IPS-20b (cell line): ENCODE results near the gene GDF11.

Source experiments
- H3K27ac ChIP-seq: one replicate; pipeline ENCODE4 v1.5.1; 2013; ENCODE audit warnings: low read length
- H3K27me3 ChIP-seq: 2 replicates; pipeline ENCODE4 v1.6.1; 2013; ENCODE audit warnings: mild to moderate bottlenecking, low read length, inconsistent platforms; ENCODE audit not compliant: insufficient read depth
- H3K36me3 ChIP-seq: 2 replicates; pipeline ENCODE4 v1.6.1; 2013; ENCODE audit warnings: low read depth, mild to moderate bottlenecking, inconsistent platforms, low read length, moderate library complexity; ENCODE audit not compliant: insufficient read depth
- H3K4me1 ChIP-seq: 2 replicates; pipeline ENCODE4 v1.6.1; 2013; ENCODE audit warnings: mild to moderate bottlenecking, control low read depth, inconsistent platforms, low read length, moderate library complexity; ENCODE audit not compliant: insufficient read depth
- H3K4me3 ChIP-seq: 2 replicates; pipeline ENCODE4 v1.5.1; 2013; ENCODE audit warnings: mild to moderate bottlenecking, low read length, inconsistent platforms
- H3K9ac ChIP-seq: 2 replicates; pipeline ENCODE4 v1.6.1; 2013; ENCODE audit warnings: low read depth, mild to moderate bottlenecking, inconsistent platforms, low read length, moderate library complexity
- H3K9me3 ChIP-seq: 2 replicates; pipeline ENCODE4 v1.6.1; 2013; ENCODE audit warnings: mild to moderate bottlenecking, low read depth, low read length, inconsistent platforms; ENCODE audit not compliant: insufficient read depth

The GDF11 gene

DNA sequence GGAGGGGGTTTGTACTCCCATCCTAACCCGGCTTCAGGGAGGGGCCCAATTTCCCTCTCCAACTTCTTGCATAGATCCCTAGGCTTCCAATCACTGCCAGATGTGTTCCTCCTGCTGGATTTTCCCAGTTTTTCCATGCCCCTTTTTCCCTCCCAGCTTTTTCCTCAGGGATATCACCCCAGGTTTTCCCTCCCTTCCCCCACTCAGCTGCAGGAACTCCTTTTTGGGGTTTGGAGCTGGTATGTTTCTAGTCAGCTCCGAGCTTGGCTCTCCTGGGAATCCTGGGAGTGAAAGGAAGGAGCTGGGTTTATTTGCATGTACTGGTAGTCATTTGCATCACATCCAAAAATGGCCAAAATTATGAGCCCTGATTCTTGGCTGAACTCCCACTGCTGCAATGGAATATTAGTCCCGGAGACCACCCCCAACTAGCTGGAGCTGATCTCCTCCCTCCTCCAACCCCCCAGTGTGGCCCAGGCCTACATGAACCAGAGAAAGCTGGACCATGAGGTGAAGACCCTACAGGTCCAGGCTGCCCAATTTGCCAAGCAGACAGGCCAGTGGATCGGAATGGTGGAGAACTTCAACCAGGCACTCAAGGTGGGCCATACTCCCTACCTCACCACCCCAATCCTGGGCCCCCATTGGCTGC, 24.2 kb upstream of the GDF11 start:
- Histone ChIP-seq H3K9me3 (no peaks in the 10 kb centered on the region), H3K4me1 (peaks cover 27% of the 10 kb centered on the region), H3K27me3 (no peaks in the 10 kb centered on the region), H3K9ac (peak overlapping the region; percentile 97; the same call in 1 of the 2 replicates), H3K4me3 (peak overlapping the region; percentile 97; the same call in 1 of the 2 replicates), H3K36me3 (peaks cover 11% of the 10 kb centered on the region), H3K27ac (peak overlapping the region; percentile 90)

GRCh38 chr12:55719371-55719770, 23.6 kb upstream of the GDF11 start:
- H3K9ac ChIP-seq: peak overlapping the region; percentile 97; the same call in 1 of the 2 replicates
- H3K4me1 ChIP-seq: peaks cover 27% of the 10 kb centered on the region
- H3K9me3 ChIP-seq: no peaks in the 10 kb centered on the region
- H3K4me3 ChIP-seq: no peak overlapping the region
- peaks cover 17% of the 10 kb centered on the region for H3K36me3 ChIP-seq
- no peaks in the 10 kb centered on the region for H3K27me3 ChIP-seq
- H3K27ac ChIP-seq: no peak overlapping the region

GRCh38 chr12:55720071-55720564, 22.8 kb upstream of the GDF11 start, which contains the start of gene RDH5:
Gene RDH5 (plus strand): TSS chr12:55720393. CDS start chr12:55721185, 792 bp downstream.
- Histone ChIP-seq H3K9ac (peak within 1 kb of the TSS; percentile 97; the same call in 1 of the 2 replicates), H3K9me3 (no peaks in the 10 kb centered on the region), H3K27me3 (no peaks in the 10 kb centered on the region), H3K36me3 (peaks cover 25% of the 10 kb centered on the region), H3K4me3 (no peak within 1 kb of the TSS), H3K4me1 (peaks cover 26% of the 10 kb centered on the region), H3K27ac (no peak within 1 kb of the TSS)

DNA sequence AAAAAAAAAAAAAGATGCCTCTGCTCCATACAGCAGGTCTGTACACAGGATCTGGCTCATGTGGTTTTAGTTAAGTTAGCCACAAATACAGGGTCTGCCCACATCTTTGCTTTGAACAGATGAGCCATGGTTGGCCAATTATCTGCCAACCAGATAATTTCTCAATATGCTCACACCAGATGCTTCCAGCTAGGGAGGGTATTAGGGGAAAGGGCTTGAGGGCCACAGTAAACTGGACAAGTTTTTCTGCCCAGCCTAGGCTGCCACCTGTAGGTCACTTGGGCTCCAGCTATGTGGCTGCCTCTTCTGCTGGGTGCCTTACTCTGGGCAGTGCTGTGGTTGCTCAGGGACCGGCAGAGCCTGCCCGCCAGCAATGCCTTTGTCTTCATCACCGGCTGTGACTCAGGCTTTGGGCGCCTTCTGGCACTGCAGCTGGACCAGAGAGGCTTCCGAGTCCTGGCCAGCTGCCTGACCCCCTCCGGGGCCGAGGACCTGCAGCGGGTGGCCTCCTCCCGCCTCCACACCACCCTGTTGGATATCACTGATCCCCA, 22.0 kb upstream of the GDF11 start:
- Histone ChIP-seq H3K4me3 (no peak overlapping the region), H3K9me3 (no peaks in the 10 kb centered on the region), H3K27me3 (no peaks in the 10 kb centered on the region), H3K27ac (no peak overlapping the region), H3K36me3 (peaks cover 33% of the 10 kb centered on the region), H3K4me1 (peaks cover 22% of the 10 kb centered on the region), H3K9ac (no peak overlapping the region)

- H3K27ac ChIP-seq: no peak overlapping the region
- peaks cover 40% of the 10 kb centered on the region for H3K36me3 ChIP-seq
- H3K9ac ChIP-seq: no peak overlapping the region
- H3K4me3 ChIP-seq: no peak overlapping the region
- H3K27me3 ChIP-seq: no peaks in the 10 kb centered on the region
- peaks cover 22% of the 10 kb centered on the region for H3K4me1 ChIP-seq
- no peaks in the 10 kb centered on the region for H3K9me3 ChIP-seq
Measured at GRCh38 chr12:55721601-55722213, 21.2 kb upstream of the GDF11 start.

DNA sequence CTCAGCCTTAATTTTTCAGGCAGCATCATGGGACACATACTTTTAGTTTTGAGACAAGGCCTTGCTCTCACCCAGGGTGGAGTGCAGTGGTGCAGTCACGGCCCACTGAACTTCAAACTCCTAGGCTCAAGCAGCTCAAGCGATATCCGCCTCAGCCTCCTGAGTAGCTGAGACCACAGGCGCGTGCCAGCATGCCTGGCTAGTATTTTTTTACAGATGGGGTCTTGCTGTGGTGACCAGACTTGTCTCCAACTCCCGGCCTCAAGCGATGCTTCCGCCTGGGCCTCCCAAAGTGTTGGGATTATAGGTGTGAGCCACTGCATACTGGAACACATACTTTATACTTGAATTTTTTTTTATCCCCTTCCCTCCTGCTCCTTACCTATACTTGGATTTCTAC, 20.0 kb upstream of the GDF11 start:
- Histone ChIP-seq H3K9me3 (no peaks in the 10 kb centered on the region), H3K27ac (no peak overlapping the region), H3K9ac (no peak overlapping the region), H3K4me1 (peaks cover 19% of the 10 kb centered on the region), H3K4me3 (no peak overlapping the region), H3K27me3 (no peaks in the 10 kb centered on the region), H3K36me3 (peaks cover 43% of the 10 kb centered on the region)

DNA sequence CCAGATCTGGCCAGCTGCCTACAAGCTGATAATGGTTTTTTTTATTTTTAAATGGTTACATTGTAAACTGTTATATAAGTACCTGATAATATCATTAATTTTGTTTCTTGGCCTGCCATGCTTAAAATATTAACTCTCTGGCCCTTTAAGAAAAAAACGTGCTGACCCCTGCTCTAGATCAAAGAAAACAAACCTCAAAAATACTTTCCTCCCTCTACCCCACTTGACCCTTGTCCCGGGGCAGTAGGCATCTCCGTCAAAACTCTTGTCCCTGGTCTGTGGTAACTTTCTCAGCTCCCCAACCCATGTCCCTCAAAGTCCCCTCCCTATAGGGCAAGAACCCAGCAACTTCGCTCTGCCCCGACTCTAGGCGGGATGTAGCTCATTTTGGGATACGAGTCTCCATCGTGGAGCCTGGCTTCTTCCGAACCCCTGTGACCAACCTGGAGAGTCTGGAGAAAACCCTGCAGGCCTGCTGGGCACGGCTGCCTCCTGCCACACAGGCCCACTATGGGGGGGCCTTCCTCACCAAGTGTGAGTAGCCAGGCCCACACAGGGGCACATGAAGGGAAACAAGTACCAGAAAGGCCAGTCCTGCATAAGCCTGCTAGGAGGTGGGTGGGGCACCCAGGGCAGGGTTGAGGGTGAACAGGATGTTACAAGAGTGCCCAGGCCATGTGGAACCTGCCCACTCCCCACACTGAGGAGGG, 19.3 kb upstream of the GDF11 start:
- Histone ChIP-seq H3K9me3 (no peaks in the 10 kb centered on the region), H3K27me3 (no peaks in the 10 kb centered on the region), H3K4me3 (no peak overlapping the region), H3K36me3 (peaks cover 43% of the 10 kb centered on the region), H3K27ac (no peak overlapping the region), H3K4me1 (peaks cover 13% of the 10 kb centered on the region), H3K9ac (no peak overlapping the region)

DNA sequence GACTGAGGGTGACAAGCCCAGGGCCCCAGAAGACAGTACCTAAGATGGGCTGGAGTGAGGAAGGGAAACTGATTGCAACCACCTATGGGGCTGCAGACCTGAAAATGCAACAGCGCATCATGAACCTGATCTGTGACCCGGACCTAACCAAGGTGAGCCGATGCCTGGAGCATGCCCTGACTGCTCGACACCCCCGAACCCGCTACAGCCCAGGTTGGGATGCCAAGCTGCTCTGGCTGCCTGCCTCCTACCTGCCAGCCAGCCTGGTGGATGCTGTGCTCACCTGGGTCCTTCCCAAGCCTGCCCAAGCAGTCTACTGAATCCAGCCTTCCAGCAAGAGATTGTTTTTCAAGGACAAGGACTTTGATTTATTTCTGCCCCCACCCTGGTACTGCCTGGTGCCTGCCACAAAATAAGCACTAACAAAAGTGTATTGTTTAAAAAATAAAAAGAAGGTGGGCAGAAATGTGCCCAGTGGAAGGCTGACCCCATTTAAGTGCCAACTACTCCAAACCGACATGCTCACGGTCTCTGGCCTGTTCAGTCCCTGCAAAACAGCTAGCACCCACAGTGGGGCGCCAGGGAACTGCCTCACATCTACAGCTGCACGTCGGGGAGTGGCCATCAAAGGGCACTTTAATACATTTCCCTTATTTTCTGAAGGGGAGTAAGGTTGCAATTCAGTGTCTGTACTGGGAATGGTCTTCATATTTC, 18.5 kb upstream of the GDF11 start:
- H3K36me3 ChIP-seq: peaks cover 43% of the 10 kb centered on the region

DNA sequence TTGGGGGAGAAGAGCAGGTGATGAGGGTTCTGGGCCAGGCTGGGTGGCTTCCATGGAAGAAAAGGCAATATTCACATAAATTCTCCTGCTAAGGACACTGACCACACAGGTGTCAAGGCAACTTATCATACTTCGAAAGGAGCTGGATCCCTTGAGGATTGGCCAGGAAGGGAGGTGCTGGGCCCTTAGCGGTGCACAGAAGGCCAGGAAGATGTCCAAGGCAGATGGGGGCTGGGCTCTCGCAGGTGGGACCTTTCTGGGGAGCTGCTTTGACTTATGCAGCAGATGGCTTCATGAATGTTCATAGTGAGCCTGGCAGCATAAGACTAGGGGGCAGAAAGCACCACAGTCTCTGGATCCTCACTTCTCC, 18.0 kb upstream of the GDF11 start:
- Histone ChIP-seq H3K36me3 (peaks cover 43% of the 10 kb centered on the region), H3K27ac (no peak overlapping the region), H3K27me3 (no peaks in the 10 kb centered on the region), H3K4me1 (peaks cover 6% of the 10 kb centered on the region; the same call in 1 of the 2 replicates), H3K9me3 (no peaks in the 10 kb centered on the region), H3K9ac (no peak overlapping the region), H3K4me3 (no peak overlapping the region)

More for the DNA sequence above, 18.5 kb upstream of the GDF11 start:
- Histone ChIP-seq H3K27ac (no peak overlapping the region), H3K27me3 (no peaks in the 10 kb centered on the region), H3K4me3 (no peak overlapping the region), H3K9ac (no peak overlapping the region), H3K9me3 (no peaks in the 10 kb centered on the region), H3K4me1 (peaks cover 6% of the 10 kb centered on the region)

DNA sequence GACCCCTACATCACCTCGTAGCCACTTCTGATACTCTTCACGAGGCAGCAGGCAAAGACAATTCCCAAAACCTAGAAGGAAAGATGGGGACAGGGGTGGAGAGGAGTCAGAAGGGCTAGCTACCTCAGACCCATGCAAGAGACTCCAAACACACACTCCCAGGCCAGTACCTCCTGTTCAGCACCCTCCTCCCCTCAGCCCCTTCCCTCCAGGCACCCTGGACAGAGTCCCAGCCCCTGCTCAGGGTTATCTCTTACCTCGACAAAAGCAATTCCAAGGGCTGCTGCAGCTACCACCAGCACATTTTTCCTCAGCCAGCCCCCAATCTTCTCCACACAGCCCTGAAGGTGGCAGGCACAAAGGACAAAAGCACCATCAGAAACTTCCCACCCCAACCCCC, 17.4 kb upstream of the GDF11 start:
- Histone ChIP-seq H3K27ac (no peak overlapping the region), H3K36me3 (peaks cover 43% of the 10 kb centered on the region), H3K27me3 (no peaks in the 10 kb centered on the region), H3K4me3 (no peak overlapping the region), H3K4me1 (peaks cover 6% of the 10 kb centered on the region; the same call in 1 of the 2 replicates), H3K9ac (no peak overlapping the region), H3K9me3 (no peaks in the 10 kb centered on the region)

DNA sequence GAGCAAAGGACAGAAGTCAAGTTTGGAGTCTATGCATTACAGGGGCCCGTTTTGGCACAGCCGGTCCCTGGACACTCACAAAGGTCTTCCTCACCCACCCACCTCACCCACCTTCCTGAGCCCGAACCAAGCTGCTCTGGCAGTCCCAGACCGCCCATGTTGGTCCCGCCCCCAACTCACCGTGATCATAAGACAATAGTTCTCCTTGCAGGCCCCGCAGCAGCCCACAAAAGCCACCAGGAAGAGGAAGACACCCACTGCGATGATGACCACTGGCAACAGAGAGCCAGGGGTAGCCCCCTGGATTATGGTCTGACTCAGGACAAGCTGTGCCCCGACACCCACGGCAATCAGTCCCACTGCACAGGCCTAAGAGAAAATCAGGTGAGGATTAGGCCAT, 16.0 kb upstream of the GDF11 start:
- Histone ChIP-seq H3K9ac (peak overlapping the region; percentile 88; the same call in 1 of the 2 replicates), H3K4me1 (peaks cover 6% of the 10 kb centered on the region; the same call in 1 of the 2 replicates), H3K27me3 (no peaks in the 10 kb centered on the region), H3K4me3 (peak overlapping the region; percentile 83), H3K9me3 (no peaks in the 10 kb centered on the region), H3K27ac (no peak overlapping the region), H3K36me3 (peaks cover 43% of the 10 kb centered on the region)
